ENCODE results near the gene EPHB1. TPM values are rescaled to one million over a fixed set of nuclear protein-coding genes. Genes with fewer than 3 reads are reported as not detected.

Gene EPHB1
- total and polyA plus RNA-seq, 8 donors, result 0.02 to 1.4 (median 0.43) TPM

- no peak overlapping the region for H3K27ac ChIP-seq
- intact Hi-C loops (cut with DNase I), result no loop called here
- FAIRE-seq (no peak), ATAC-seq (no peak), DNase-seq (no peak)
- H3K9me3 ChIP-seq, result no peaks in the 10 kb centered on the region
- no peaks in the 10 kb centered on the region for H3K4me1 ChIP-seq
- H3K36me3 ChIP-seq, result no peaks in the 10 kb centered on the region
- whole genome bisulfite sequencing, 2 donors, result 17 to 19% methylated on average over 7 of the region's 7 CpGs
- H3K4me3 ChIP-seq, result no peak overlapping the region
- H3K27me3 ChIP-seq, result no peaks in the 10 kb centered on the region
- TF ChIP-seq CTCF (IDR thresholded peaks at IDR 0.05), result no peak
These were observed 477.1 kb downstream of the EPHB1 start for GRCh38 chr3:135272026-135272669.

GRCh38 chr3:135292162-135292561 is 497.1 kb downstream of the EPHB1 start:
- peaks cover 0 to 4% (median 0%) of the 10 kb centered on the region in 4 donors for H3K27me3 ChIP-seq
- TF ChIP-seq CTCF (IDR thresholded peaks at IDR 0.05), result no peak
- H3K36me3 ChIP-seq, result no peaks in the 10 kb centered on the region
- no peaks in the 10 kb centered on the region for H3K4me1 ChIP-seq
- H3K27ac ChIP-seq, result no peak overlapping the region
- ATAC-seq (no peak), FAIRE-seq (no peak), DNase-seq (no peak)
- no peak overlapping the region for H3K4me3 ChIP-seq
- 51 to 65% methylated on average over 1 of the region's 1 CpG for WGBS, 2 donors
- H3K9me3 ChIP-seq, result no peaks in the 10 kb centered on the region
- intact Hi-C loops (cut with DNase I), result no loop called here

GRCh38 chr3:135301670-135302069 is 506.6 kb downstream of the EPHB1 start:
- no peaks in the 10 kb centered on the region for H3K36me3 ChIP-seq
- DNase-seq (no peak), FAIRE-seq (no peak), ATAC-seq (no peak)
- no peaks in the 10 kb centered on the region for H3K9me3 ChIP-seq
- intact Hi-C loops (cut with DNase I), result no loop called here
- H3K4me3 ChIP-seq, result no peak overlapping the region
- no peaks in the 10 kb centered on the region for H3K27me3 ChIP-seq
- 69 to 80% methylated on average over 2 of the region's 2 CpGs for WGBS, 2 donors
- no peak overlapping the region for H3K27ac ChIP-seq
- H3K4me1 ChIP-seq, result no peaks in the 10 kb centered on the region
- no peak for TF ChIP-seq CTCF (IDR thresholded peaks at IDR 0.05)

- no peak for ATAC-seq
- intact Hi-C loops (cut with DNase I), result no loop called here
- Histone ChIP-seq H3K36me3 (no peaks in the 10 kb centered on the region), H3K4me3 (no peak overlapping the region), H3K27me3 (no peaks in the 10 kb centered on the region), H3K9me3 (no peaks in the 10 kb centered on the region), H3K27ac (no peak overlapping the region), H3K4me1 (no peaks in the 10 kb centered on the region)
- TF ChIP-seq CTCF (IDR thresholded peaks at IDR 0.05), result no peak
- 53 to 64% methylated on average over 1 of the region's 1 CpG for WGBS, 2 donors
- no peak for DNase-seq
- FAIRE-seq, result no peak
These were observed 509.3 kb downstream of the EPHB1 start for GRCh38 chr3:135304378-135304777.

Other genes with a start within 250 kb of the EPHB1 start
- under 1 TPM in 4 of 6 donors, not detected in 2; 0.04 to 0.28 (median 0.21) TPM for gene KY, start 144.2 kb upstream of the EPHB1 start, total RNA-seq
- under 1 TPM; 0.04 to 0.42 TPM for gene KY, start 144.2 kb upstream of the EPHB1 start, polyA plus RNA-seq